ENCODE data around the gene BAHD1.
"Not testable (repeated sequence)": the region's sequence is repeated elsewhere in the genome, so short reads cannot be mapped to it uniquely, and the experiment has no call there.

BAHD1 gene

DNA sequence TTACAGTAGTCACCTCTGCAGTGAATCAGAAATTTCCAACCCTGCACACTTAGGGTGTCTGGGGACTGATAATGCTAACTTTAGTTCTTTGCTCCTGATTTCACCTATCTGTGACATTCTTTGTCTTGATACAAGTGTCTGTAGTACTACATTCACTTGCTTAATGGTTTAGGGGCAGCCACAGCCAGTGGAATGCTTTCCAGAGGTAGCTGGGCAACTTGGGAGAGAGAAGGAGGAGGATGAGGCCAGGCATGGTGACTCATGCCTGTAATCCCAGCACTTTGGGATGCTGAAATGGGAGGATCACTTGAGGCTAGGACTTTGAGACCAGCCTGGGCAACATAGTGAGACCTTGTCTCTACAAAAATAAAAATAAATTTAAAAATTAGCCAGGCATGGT, 8.5 kb downstream of the BAHD1 start:
- DNase-seq (ENCODE audit: low read depth) = peak; percentile 55
- no peak overlapping the region for H3K4me3 ChIP-seq (ENCODE audit: low read length)
- TF ChIP-seq, protein P1, sequence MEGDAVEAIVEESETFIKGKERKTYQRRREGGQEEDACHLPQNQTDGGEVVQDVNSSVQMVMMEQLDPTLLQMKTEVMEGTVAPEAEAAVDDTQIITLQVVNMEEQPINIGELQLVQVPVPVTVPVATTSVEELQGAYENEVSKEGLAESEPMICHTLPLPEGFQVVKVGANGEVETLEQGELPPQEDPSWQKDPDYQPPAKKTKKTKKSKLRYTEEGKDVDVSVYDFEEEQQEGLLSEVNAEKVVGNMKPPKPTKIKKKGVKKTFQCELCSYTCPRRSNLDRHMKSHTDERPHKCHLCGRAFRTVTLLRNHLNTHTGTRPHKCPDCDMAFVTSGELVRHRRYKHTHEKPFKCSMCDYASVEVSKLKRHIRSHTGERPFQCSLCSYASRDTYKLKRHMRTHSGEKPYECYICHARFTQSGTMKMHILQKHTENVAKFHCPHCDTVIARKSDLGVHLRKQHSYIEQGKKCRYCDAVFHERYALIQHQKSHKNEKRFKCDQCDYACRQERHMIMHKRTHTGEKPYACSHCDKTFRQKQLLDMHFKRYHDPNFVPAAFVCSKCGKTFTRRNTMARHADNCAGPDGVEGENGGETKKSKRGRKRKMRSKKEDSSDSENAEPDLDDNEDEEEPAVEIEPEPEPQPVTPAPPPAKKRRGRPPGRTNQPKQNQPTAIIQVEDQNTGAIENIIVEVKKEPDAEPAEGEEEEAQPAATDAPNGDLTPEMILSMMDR (conservative IDR thresholded peaks at IDR 0.05; ENCODE audit: low read length) = no peak

DNA sequence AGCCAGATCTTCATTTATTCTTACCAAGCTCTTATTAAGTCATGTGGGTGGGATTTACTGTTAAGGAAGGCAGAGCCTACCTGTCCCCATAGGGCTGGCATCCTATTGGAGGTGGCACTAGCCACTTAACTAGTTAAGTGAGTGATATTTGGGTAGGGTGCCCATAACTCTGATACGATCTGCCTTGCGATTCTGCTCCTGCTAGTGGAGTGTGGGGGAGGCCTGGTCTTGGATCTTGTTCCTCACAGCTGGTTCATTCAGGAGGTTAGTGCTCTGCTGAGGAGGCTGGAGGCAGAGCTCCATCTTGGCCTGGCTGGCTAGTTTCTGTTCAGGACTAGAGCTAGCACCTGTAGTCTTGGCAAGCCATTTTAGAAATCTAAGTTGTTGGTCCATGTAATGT, 9.3 kb downstream of the BAHD1 start:
- no peak overlapping the region for H3K4me3 ChIP-seq (ENCODE audit: low read length)
- TF ChIP-seq, protein P1 (conservative IDR thresholded peaks at IDR 0.05; ENCODE audit: low read length) = no peak
- DNase-seq (ENCODE audit: low read depth) = no peak

DNA sequence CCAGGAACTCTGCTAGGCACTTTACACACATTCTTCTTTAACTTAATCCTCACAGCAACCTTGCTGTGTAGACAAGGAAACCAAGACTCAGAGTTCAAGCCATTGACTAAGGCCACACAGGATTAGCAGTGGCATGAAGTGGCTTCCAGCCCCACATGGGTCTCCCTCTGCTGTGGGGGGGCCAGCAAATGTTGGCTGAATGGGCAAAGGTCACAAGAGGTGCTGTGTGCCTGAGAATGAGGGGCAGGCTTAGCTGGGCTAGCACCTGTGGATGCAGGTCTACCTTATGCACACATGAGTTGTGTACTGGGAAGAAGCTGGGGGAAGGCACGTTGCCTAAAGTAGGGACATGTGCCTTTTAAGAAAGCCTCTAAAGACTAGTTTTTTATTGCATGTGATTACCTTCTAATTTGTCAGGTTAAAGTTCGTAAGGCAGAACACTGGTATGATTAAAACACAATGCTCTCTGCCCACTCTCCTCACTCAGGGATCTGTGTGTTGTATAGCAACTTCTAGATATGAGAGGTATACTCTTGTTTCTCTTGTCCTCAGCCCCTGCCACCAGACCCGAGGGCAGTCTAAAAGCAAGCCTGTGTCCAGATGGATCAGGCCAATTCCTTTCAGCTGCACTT, 10.9 kb downstream of the BAHD1 start:
- TF ChIP-seq, protein P1 (conservative IDR thresholded peaks at IDR 0.05; ENCODE audit: low read length) = no peak
- no peak for DNase-seq (ENCODE audit: low read depth)
- H3K4me3 ChIP-seq (ENCODE audit: low read length) = no peak overlapping the region

DNA sequence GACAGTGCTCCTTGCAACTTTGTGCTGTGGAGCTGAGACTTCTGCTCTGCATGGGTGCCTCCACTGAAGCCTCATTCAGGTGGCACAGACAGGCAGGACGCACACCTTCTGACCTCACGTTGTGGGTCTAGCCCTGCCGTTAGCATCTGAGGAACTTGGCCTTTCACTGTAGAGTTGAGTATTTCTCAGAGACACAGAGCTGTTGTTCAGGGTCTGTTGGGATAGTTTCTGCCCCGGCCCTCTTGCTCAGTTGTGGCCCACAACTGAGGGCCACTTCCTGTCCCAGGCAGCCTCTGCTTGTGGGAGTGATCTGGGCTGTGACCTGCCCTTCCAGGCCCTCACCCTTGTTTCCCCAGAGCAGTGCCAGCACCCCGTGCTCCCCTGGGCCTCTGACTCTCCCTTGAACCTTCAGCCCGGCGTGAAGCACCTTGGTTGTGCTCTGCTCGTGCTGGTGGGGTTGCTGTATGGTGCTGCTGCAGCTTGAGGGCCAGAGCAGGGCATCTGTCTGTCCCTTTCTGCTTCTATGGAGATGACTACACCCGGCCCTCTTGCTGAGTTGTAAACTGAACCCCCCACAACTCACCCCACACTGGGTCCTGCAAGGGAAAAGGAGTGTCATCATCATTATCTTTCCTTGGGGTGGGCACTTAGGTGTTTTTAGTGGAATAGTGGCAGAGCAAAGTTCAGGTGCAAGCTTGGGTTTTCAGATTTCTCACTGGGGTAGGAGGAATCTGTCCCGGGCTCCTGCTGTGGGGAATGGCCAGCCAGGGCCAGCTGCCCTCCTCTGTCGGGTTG, 11.7 kb downstream of the BAHD1 start:
- DNase-seq (ENCODE audit: low read depth) = no peak
- TF ChIP-seq, protein P1 (conservative IDR thresholded peaks at IDR 0.05; ENCODE audit: low read length) = no peak
- H3K4me3 ChIP-seq (ENCODE audit: low read length) = no peak overlapping the region

DNA sequence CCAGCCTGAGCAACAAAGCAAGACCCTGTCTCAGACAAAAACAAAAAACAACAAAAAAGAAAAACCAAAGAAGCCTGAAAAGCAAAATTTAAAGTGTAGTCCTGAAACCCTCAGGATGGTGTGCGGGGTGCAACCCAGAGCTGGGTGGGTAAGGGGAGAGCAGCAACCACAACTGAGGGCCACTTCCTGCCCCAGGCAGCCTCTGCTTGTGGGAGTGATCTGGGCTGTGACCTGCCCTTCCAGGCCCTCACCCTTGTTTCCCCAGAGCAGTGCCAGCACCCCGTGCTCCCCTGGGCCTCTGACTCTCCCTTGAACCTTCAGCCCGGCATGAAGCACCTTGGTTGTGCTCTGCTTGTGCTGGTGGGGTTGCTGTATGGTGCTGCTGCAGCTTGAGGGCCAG, 13.2 kb downstream of the BAHD1 start:
- not testable (repeated sequence) for H3K4me3 ChIP-seq (ENCODE audit: low read length); DNase-seq (ENCODE audit: low read depth)

DNA sequence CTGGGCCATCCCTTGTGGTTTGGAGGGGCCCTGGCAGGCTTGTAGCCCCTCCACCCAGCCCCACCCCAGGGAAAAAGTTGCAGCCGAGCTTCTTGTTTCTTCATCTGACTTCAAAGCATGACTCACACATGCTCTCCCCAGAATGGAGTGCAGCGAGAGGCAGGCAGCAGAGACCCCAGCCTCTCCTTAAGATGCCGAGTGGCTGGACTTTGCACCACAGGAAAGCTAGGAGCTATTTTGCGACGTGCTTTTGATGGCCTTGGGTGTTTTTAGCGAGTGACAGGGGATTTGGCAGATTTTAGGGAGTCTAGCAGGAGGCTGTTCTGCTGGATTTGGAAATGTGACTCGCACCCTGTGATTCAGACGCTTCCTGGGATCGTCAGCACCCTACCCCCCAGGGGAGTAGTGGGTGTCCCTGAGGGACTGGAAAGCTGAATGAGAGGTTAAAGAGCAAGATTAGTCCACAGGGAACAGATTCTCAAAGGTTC, 14.2 kb downstream of the BAHD1 start:
- no peak overlapping the region for H3K4me3 ChIP-seq (ENCODE audit: low read length)
- peak; percentile 47 for DNase-seq (ENCODE audit: low read depth)
- TF ChIP-seq, protein P1 (conservative IDR thresholded peaks at IDR 0.05; ENCODE audit: low read length) = no peak

DNA sequence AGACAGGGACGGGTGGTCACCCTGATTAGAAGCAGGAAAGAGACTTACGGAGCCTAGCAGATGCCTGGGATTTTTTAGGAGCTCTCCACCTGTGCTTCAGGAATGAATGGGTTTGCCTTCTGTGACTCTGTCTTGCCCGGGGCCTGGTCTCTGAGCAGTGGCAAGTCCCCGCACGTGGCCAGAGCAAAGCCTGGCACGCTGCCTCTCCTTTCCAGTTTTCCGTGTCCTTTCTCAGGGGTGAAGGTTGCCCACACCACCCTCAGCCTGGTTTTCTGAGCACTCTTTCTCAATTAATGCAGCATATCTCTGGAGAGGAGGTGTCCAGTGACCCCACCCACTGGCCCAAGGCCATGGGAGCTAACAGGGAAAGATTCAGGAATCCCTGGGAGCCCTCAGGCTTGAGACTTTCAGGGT, 15.6 kb downstream of the BAHD1 start:
- no peak overlapping the region for H3K4me3 ChIP-seq (ENCODE audit: low read length)
- TF ChIP-seq, protein P1 (conservative IDR thresholded peaks at IDR 0.05; ENCODE audit: low read length) = no peak
- DNase-seq (ENCODE audit: low read depth) = no peak

All from AG10803 (cell line).